ENCODE results near the gene GRM3. TPM values are rescaled to one million over a fixed set of nuclear protein-coding genes. Genes with fewer than 3 reads are reported as not detected.

Gene GRM3
- total and polyA plus RNA-seq, 2 of the 13 experiments (the other 11 are each of a cell fraction or from before 2014, with no cell fraction given): not detected

DNA sequence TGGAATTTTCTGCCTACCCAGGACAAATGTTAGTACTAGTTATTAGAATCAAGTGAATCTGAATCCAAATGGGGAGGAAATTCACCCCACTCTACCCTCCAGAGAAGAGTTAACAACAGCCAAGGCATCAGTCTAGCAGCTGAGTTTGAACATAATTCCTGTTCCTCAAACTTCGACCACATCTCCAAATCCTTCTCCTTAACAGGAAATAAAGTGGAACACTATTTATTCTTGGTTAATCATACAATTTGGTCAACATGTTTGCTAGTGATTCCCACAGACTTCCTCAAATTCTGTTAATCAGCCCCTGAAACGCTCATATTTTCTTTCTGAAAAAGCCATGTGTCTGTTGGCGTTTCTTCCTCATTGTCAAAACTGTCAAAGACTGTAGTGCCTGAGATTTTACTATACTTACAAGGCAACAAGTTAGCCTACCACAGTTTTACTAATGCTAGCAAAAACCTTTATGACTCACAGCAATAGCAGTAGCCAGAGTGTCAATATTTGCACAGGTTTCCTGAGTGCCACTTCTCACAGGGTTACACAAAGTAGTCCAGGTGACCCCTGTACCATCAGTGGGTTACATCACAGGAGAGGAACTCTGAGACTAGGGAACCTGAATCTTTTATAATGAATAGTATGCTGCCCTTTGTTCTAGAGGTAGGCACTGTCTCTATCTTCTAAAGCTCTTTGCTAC lies 202.9 kb downstream of the GRM3 start (continued):
- peak; percentile 82; the same call in 1 of the 2 replicates for TF ChIP-seq SOX13 (IDR thresholded peaks at IDR 0.05)
- TF ChIP-seq SOX13 (CRISPR knock-in tag; conservative IDR thresholded peaks at IDR 0.05 in 1 of 2, IDR thresholded peaks at IDR 0.05 in 1 of 2): peak in 1 of 2 experiments; percentile 94; a peak in 2 of 4 replicates
- TF ChIP-seq, protein P1, sequence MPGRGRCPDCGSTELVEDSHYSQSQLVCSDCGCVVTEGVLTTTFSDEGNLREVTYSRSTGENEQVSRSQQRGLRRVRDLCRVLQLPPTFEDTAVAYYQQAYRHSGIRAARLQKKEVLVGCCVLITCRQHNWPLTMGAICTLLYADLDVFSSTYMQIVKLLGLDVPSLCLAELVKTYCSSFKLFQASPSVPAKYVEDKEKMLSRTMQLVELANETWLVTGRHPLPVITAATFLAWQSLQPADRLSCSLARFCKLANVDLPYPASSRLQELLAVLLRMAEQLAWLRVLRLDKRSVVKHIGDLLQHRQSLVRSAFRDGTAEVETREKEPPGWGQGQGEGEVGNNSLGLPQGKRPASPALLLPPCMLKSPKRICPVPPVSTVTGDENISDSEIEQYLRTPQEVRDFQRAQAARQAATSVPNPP (CRISPR knock-in tag; IDR thresholded peaks at IDR 0.05): no peak
- no peak for TF ChIP-seq MED13 (CRISPR knock-in tag; IDR thresholded peaks at IDR 0.05)
- no peak for TF ChIP-seq MEIS1 (CRISPR knock-in tag; IDR thresholded peaks at IDR 0.05; ENCODE audit: borderline replicate concordance)
- no peak for TF ChIP-seq NRL (CRISPR knock-in tag; IDR thresholded peaks at IDR 0.05; ENCODE audit: borderline replicate concordance)
- TF ChIP-seq NR2F6 (IDR thresholded peaks at IDR 0.05): peak; percentile 91
- TF ChIP-seq NR2F6 (CRISPR knock-in tag; IDR thresholded peaks at IDR 0.05): peak; percentile 92
- no peak for TF ChIP-seq ZSCAN29 (CRISPR knock-in tag; conservative IDR thresholded peaks at IDR 0.05)
- TF ChIP-seq KLF11 (CRISPR knock-in tag; IDR thresholded peaks at IDR 0.05): 0 out of 2 replicates have a peak, but pooled peaks have one; percentile 77
- TF ChIP-seq SP4 (CRISPR knock-in tag; IDR thresholded peaks at IDR 0.05): no peak
- TF ChIP-seq AGO2 (optimal IDR thresholded peaks at IDR 0.05; ENCODE audit: low read depth, low read length): no peak
- no peak for TF ChIP-seq ZNF253 (CRISPR knock-in tag; IDR thresholded peaks at IDR 0.05; ENCODE audit: borderline replicate concordance)
- TF ChIP-seq CREM (IDR thresholded peaks at IDR 0.05): peak; percentile 75
- no peak for TF ChIP-seq CREM (CRISPR knock-in tag; IDR thresholded peaks at IDR 0.05)
- TF ChIP-seq, protein P2, sequence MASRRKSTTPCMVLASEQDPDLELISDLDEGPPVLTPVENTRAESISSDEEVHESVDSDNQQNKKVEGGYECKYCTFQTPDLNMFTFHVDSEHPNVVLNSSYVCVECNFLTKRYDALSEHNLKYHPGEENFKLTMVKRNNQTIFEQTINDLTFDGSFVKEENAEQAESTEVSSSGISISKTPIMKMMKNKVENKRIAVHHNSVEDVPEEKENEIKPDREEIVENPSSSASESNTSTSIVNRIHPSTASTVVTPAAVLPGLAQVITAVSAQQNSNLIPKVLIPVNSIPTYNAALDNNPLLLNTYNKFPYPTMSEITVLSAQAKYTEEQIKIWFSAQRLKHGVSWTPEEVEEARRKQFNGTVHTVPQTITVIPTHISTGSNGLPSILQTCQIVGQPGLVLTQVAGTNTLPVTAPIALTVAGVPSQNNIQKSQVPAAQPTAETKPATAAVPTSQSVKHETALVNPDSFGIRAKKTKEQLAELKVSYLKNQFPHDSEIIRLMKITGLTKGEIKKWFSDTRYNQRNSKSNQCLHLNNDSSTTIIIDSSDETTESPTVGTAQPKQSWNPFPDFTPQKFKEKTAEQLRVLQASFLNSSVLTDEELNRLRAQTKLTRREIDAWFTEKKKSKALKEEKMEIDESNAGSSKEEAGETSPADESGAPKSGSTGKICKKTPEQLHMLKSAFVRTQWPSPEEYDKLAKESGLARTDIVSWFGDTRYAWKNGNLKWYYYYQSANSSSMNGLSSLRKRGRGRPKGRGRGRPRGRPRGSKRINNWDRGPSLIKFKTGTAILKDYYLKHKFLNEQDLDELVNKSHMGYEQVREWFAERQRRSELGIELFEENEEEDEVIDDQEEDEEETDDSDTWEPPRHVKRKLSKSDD (CRISPR knock-in tag; IDR thresholded peaks at IDR 0.05; ENCODE audit: low read depth): no peak
- no peak for TF ChIP-seq ZNF775 (CRISPR knock-in tag; IDR thresholded peaks at IDR 0.05; ENCODE audit: borderline replicate concordance)
- peak; percentile 65; the same call in 1 of the 2 replicates for TF ChIP-seq TRIM24 (CRISPR knock-in tag; IDR thresholded peaks at IDR 0.05)
- TF ChIP-seq, protein P3, sequence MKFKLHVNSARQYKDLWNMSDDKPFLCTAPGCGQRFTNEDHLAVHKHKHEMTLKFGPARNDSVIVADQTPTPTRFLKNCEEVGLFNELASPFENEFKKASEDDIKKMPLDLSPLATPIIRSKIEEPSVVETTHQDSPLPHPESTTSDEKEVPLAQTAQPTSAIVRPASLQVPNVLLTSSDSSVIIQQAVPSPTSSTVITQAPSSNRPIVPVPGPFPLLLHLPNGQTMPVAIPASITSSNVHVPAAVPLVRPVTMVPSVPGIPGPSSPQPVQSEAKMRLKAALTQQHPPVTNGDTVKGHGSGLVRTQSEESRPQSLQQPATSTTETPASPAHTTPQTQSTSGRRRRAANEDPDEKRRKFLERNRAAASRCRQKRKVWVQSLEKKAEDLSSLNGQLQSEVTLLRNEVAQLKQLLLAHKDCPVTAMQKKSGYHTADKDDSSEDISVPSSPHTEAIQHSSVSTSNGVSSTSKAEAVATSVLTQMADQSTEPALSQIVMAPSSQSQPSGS (CRISPR knock-in tag; IDR thresholded peaks at IDR 0.05): peak; percentile 90
- peak; percentile 71 for TF ChIP-seq GFI1 (CRISPR knock-in tag; IDR thresholded peaks at IDR 0.05; ENCODE audit: borderline replicate concordance)
- peak; percentile 71 for TF ChIP-seq THAP11 (CRISPR knock-in tag; IDR thresholded peaks at IDR 0.05)
- peak; percentile 50; the same call in 1 of the 2 replicates for TF ChIP-seq YEATS2 (CRISPR knock-in tag; IDR thresholded peaks at IDR 0.05; ENCODE audit: borderline replicate concordance)
- peak; percentile 81 for TF ChIP-seq NCOA2 (CRISPR knock-in tag; IDR thresholded peaks at IDR 0.05)
- TF ChIP-seq KDM5B (CRISPR knock-in tag; IDR thresholded peaks at IDR 0.05; ENCODE audit: borderline replicate concordance): no peak
- no peak for TF ChIP-seq BORCS8-MEF2B (CRISPR knock-in tag; IDR thresholded peaks at IDR 0.05)
- TF ChIP-seq HMG20B (CRISPR knock-in tag; conservative IDR thresholded peaks at IDR 0.05): peak; percentile 88

Measured in HepG2 (cell line).